Loucy (cell line): ENCODE results near the gene SUMF2.
"Not testable (repeated sequence)": the region's sequence is repeated elsewhere in the genome, so short reads cannot be mapped to it uniquely, and the experiment has no call there.

ENCODE experiments used
- H2AFZ ChIP-seq: fragments of 200-600 bp; sonication (generic); 2 replicates; pipeline ENCODE4 v1.6.0; 2016; ENCODE audit warnings: antibody characterized with exemption, mild to moderate bottlenecking, low read length, moderate library complexity
- H3F3A ChIP-seq: fragments of 200-600 bp; 2 replicates; pipeline ENCODE4 v1.6.0; 2016; ENCODE audit warnings: antibody characterized with exemption, low read depth, mild to moderate bottlenecking
- H3K27me3 ChIP-seq: fragments of 200-600 bp; sonication (generic); 2 replicates; pipeline ENCODE4 v1.6.1; 2014; ENCODE audit warnings: low read length, mild to moderate bottlenecking; ENCODE audit not compliant: insufficient read depth, poor library complexity, severe bottlenecking
- H3K36me3 ChIP-seq: fragments of 200-600 bp; sonication (generic); 2 replicates; pipeline ENCODE4 v1.6.1; 2016; ENCODE audit warnings: low read length; ENCODE audit not compliant: insufficient read depth
- H3K4me1 ChIP-seq: fragments of 200-600 bp; sonication (generic); 2 replicates; pipeline ENCODE4 v1.5.1; 2014; ENCODE audit warnings: low read length, mild to moderate bottlenecking; ENCODE audit not compliant: insufficient read depth, poor library complexity, severe bottlenecking
- H3K4me2 ChIP-seq: fragments of 200-600 bp; sonication (generic); 2 replicates; pipeline ENCODE4 v1.6.0; 2014; ENCODE audit warnings: antibody characterized with exemption, low read length, low read depth, mild to moderate bottlenecking; ENCODE audit not compliant: poor library complexity, severe bottlenecking
- H3K4me3 ChIP-seq: fragments of 200-600 bp; sonication (generic); 2 replicates; pipeline ENCODE4 v1.5.1; 2014; ENCODE audit warnings: low read length, mild to moderate bottlenecking, mixed read lengths; ENCODE audit not compliant: poor library complexity, severe bottlenecking
- H3K79me2 ChIP-seq: fragments of 200-600 bp; sonication (generic); 2 replicates; pipeline ENCODE4 v1.6.1; 2014; ENCODE audit warnings: low read length; ENCODE audit not compliant: insufficient read depth
- H3K9ac ChIP-seq: fragments of 200-600 bp; sonication (generic); 2 replicates; pipeline ENCODE4 v1.6.0; 2014; ENCODE audit warnings: mild to moderate bottlenecking, low read depth, low read length, moderate library complexity; ENCODE audit not compliant: poor library complexity, severe bottlenecking
- H3K9me2 ChIP-seq: fragments of 200-600 bp; sonication (generic); replicated peaks from 2 replicates; pipeline ENCODE4 v1.6.1; 2016; ENCODE audit warnings: low read depth, low read length, mixed read lengths
- H3K9me3 ChIP-seq: fragments of 200-600 bp; sonication (generic); 2 replicates; pipeline ENCODE4 v1.6.1; 2014; ENCODE audit warnings: mild to moderate bottlenecking, antibody characterized with exemption, low read length, low read depth; ENCODE audit not compliant: insufficient read depth
- H4K20me1 ChIP-seq: fragments of 200-600 bp; sonication (generic); 2 replicates; pipeline ENCODE4 v1.6.0; 2014; ENCODE audit warnings: antibody characterized with exemption, low read length, mild to moderate bottlenecking; ENCODE audit not compliant: insufficient read depth, poor library complexity, severe bottlenecking
- CTCF ChIP-seq: fragments of 200-600 bp; sonication (generic); conservative IDR thresholded peaks from 2 replicates; pipeline ENCODE4 v1.5.1; 2014; ENCODE audit warnings: mild to moderate bottlenecking, antibody characterized with exemption, low read length
- EZH2phosphoT487 ChIP-seq: fragments of 200-600 bp; IDR thresholded peaks from 2 replicates; pipeline ENCODE4 v1.6.1; 2018; ENCODE audit warnings: antibody characterized with exemption, mild to moderate bottlenecking, moderate library complexity, borderline replicate concordance

SUMF2 gene

DNA sequence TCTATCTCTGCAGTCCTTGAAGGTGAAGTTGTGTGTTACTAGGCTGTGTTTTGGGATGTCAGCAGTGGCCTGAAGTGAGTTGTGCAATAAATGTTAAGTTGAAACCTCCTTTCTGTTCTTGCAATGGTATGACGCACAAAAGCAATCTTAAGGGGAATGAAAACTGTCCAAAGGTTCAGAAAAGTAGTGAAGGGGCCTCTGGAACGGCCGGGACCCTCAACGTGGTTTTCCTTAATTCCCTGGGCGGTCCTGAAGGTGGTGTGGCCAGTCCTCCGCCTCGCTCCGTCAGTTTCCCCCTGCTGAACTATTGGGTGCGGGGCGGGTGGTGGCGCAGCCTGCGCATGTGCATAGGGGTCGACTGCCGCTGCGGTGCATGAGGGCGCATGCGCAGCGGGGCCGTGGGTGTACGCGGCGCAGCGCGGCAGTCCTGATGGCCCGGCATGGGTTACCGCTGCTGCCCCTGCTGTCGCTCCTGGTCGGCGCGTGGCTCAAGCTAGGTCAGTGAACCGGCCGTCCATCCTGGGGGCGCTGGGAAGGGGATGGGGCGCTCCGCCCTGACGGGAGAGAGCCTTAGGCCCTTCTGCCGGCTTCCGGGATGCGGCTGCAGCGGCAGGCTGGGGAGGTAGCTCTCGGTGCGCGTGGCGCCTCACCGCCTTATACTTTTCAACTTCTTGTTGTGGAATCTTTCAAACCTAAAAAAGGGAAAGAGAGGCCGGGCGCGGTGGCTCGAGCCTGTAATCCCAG is at the start of gene SUMF2:
Gene SUMF2, plus strand, starts transcription at position 405 of the 744 bp plus-strand sequence. Its CDS starts 26 bp downstream, at position 431.
- Histone ChIP-seq H3K4me1 (peaks cover 23% of the 10 kb centered on the region), H2AFZ (peak within 1 kb of the TSS; percentile 85), H3F3A (peaks cover 15% of the 10 kb centered on the region; the same call in 1 of the 2 replicates), H3K9ac (peak within 1 kb of the TSS; percentile 94), H3K36me3 (peaks cover 39% of the 10 kb centered on the region), H4K20me1 (peaks cover 49% of the 10 kb centered on the region), H3K79me2 (peaks cover 44% of the 10 kb centered on the region), H3K27me3 (no peaks in the 10 kb centered on the region), H3K9me3 (no peaks in the 10 kb centered on the region), H3K4me3 (peak within 1 kb of the TSS; percentile 83), H3K9me2 (no peaks in the 10 kb centered on the region), H3K4me2 (peak within 1 kb of the TSS; percentile 61)
- TF ChIP-seq EZH2phosphoT487: no peak
- peak; percentile 18; the same call in 1 of the 2 replicates for TF ChIP-seq CTCF

- not testable (repeated sequence) for H3F3A ChIP-seq
- peaks cover 10% of the 10 kb centered on the region; the same call in 1 of the 2 replicates for H3K36me3 ChIP-seq
Measured at GRCh38 chr7:56017015-56017414, 47.1 kb upstream of the SUMF2 start.

DNA sequence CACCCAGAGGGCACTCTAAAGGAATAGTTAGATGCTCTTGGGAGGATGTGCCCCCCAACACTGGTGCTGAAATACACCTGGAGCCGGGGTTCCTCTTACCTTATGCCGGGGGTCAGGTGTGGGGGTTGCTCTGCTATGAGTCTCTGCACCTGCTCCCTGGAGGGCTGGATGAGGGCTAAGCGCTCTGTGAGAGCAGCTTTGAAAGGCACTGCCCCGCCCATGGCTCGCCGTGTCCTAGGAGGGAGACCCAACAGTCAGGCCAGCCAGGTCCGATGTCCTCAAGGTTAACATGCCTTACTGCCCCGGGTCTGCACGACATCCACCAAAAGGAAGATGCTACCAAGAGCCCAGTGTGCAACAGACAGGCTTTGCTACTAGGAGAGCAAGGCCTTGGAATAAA is 44.6 kb upstream of the SUMF2 start:
- Histone ChIP-seq H3K4me3 (no peak overlapping the region), H3K9me3 (no peaks in the 10 kb centered on the region), H2AFZ (no peak overlapping the region), H4K20me1 (no peaks in the 10 kb centered on the region), H3K79me2 (no peaks in the 10 kb centered on the region), H3K4me1 (no peaks in the 10 kb centered on the region), H3K36me3 (peaks cover 10% of the 10 kb centered on the region; the same call in 1 of the 2 replicates), H3K27me3 (no peaks in the 10 kb centered on the region), H3F3A (no peaks in the 10 kb centered on the region), H3K9ac (no peak overlapping the region), H3K4me2 (no peak overlapping the region), H3K9me2 (no peaks in the 10 kb centered on the region)
- TF ChIP-seq CTCF: no peak
- TF ChIP-seq EZH2phosphoT487: no peak

More at GRCh38 chr7:56017015-56017414, 47.1 kb upstream of the SUMF2 start:
- not testable (repeated sequence) for H3K9me3 ChIP-seq, H3K4me3 ChIP-seq, H3K4me2 ChIP-seq, H4K20me1 ChIP-seq, H3K9ac ChIP-seq, H3K27me3 ChIP-seq, H3K9me2 ChIP-seq, H3K79me2 ChIP-seq, H2AFZ ChIP-seq, H3K4me1 ChIP-seq
